ENCODE data around the gene FBRSL1.

Gene FBRSL1

GRCh38 chr12:132479291-132479690 is 10.7 kb upstream of the FBRSL1 start:
- no peak overlapping the region for H3K4me3 ChIP-seq (ENCODE audit: low read depth, low read length)
- TF ChIP-seq, protein P1, sequence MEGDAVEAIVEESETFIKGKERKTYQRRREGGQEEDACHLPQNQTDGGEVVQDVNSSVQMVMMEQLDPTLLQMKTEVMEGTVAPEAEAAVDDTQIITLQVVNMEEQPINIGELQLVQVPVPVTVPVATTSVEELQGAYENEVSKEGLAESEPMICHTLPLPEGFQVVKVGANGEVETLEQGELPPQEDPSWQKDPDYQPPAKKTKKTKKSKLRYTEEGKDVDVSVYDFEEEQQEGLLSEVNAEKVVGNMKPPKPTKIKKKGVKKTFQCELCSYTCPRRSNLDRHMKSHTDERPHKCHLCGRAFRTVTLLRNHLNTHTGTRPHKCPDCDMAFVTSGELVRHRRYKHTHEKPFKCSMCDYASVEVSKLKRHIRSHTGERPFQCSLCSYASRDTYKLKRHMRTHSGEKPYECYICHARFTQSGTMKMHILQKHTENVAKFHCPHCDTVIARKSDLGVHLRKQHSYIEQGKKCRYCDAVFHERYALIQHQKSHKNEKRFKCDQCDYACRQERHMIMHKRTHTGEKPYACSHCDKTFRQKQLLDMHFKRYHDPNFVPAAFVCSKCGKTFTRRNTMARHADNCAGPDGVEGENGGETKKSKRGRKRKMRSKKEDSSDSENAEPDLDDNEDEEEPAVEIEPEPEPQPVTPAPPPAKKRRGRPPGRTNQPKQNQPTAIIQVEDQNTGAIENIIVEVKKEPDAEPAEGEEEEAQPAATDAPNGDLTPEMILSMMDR (IDR thresholded peaks at IDR 0.05; ENCODE audit: low read depth, low read length) = no peak

- H3K4me3 ChIP-seq (ENCODE audit: low read depth, low read length) = no peak overlapping the region
- TF ChIP-seq, protein P1 (IDR thresholded peaks at IDR 0.05; ENCODE audit: low read depth, low read length) = no peak
Observed at GRCh38 chr12:132479938-132480622, 9.9 kb upstream of the FBRSL1 start.

DNA sequence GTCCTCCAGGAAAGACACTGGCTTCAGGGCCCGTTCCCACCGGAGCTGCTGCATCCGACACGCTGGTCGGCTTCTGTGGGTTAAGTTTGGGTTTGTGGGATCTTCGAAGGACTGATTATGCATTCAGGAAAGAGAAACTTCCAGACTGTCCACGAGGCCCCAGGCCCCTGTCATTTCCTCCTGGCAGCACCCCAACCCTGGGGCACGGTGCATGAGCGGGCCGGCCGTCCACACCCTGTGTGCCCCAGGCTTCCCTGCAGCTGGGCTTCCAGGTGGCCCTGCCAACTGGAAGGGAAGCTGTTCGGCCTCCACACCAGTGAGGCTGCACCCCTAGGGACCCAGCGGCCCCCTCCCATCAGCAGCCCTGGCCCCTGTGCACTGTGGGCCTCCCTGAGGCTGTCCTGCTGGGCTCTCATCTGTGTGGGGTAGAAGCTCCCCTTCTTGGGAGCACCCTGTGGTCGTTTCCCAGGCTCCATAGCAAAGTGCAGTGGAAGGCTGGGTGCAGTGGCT is 9.3 kb upstream of the FBRSL1 start:
- TF ChIP-seq, protein P1 (IDR thresholded peaks at IDR 0.05; ENCODE audit: low read depth, low read length) = no peak

GRCh38 chr12:132481345-132481744 is 8.6 kb upstream of the FBRSL1 start:
- H3K4me3 ChIP-seq (ENCODE audit: low read depth, low read length) = no peak overlapping the region
- TF ChIP-seq, protein P1 (IDR thresholded peaks at IDR 0.05; ENCODE audit: low read depth, low read length) = no peak

More for the DNA sequence above, 9.3 kb upstream of the FBRSL1 start:
- H3K4me3 ChIP-seq (ENCODE audit: low read depth, low read length) = no peak overlapping the region

DNA sequence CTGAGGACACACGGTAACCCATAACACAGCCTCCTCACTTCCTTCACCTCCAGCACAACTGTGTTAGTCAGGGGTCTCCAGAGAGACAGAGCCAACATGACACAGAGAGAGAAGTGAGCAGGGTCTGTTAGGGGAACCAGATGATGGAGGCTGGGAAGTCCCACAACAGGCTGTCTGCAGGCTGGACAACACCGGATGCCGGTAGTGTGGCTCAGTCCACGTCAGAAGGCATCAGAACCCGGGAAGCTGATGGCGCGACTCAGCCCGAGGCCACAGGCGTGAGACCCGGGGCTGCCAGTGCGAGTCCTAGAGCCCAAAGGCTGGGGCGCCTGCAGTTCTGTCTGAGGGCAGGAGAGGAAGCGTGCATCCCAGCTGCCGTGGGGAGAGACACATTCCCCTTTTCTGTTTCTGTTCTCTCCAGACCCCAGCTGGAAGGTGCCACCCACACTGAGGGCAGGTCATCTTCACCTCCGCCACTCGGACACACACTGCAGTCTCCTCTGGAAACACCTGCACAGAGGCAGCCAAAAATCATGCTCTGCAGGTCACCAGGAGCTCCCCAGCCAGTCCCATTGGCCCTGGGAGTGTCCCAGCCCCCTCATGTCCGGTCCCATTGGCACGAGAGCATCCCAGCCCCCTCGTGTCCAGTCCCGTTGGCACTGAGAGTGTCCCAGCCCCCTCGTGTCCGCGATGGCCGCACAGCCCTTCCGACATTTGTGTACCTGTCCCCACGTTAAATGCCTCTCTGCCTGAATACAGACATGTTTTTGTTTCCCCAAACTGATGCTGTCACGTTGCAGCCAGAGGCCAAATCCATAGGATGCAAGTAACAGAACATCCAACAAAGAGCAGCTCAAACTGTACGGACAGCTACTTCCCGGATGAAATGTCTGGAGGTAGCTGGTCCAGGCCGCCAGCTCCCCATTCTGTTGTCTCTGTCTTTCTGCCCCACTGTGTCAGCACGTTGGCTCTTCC is 7.9 kb upstream of the FBRSL1 start:
- TF ChIP-seq, protein P1 (IDR thresholded peaks at IDR 0.05; ENCODE audit: low read depth, low read length) = no peak
- no peak overlapping the region for H3K4me3 ChIP-seq (ENCODE audit: low read depth, low read length)

DNA sequence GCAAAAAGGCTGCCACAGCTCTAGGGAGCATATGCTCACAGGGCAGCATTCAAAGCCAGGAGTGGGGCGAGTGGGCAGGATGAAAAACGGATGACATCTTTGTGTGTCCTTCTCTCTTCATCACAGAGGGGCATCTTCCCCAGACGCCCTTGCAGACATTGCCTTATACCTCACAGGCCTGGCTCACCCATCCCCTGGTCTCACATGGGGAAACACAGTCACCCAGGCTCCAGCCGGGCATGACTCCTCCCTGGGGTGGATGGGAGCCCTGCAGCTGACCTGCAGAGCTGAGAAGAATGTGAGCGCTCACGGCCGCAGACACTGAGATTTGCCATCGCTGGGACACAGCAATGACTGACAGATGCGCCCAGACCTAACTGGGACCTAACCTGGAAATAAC is 7.2 kb upstream of the FBRSL1 start:
- TF ChIP-seq, protein P1 (IDR thresholded peaks at IDR 0.05; ENCODE audit: low read depth, low read length) = no peak
- H3K4me3 ChIP-seq (ENCODE audit: low read depth, low read length) = no peak overlapping the region

All from WI38 (cell line).